ENCODE data around the gene ZBTB46.
"Not testable (repeated sequence)": the region's sequence is repeated elsewhere in the genome, so short reads cannot be mapped to it uniquely, and the experiment has no call there.

The ZBTB46 gene

GRCh38 chr20:63858393-63859165 lies 27.5 kb upstream of the ZBTB46 start:
- DNase-seq (ENCODE audit: low spot score) = no peak

GRCh38 chr20:63857764-63858392 lies 26.8 kb upstream of the ZBTB46 start:
- DNase-seq (ENCODE audit: low spot score) = no peak

- no peak for DNase-seq (ENCODE audit: low spot score)
Observed at GRCh38 chr20:63856098-63856511, 25.0 kb upstream of the ZBTB46 start.

- DNase-seq (ENCODE audit: low spot score) = no peak
Observed at GRCh38 chr20:63855363-63856097, 24.5 kb upstream of the ZBTB46 start.

GRCh38 chr20:63854766-63855362 lies 23.8 kb upstream of the ZBTB46 start:
- DNase-seq (ENCODE audit: low spot score) = no peak

GRCh38 chr20:63854069-63854765 lies 23.2 kb upstream of the ZBTB46 start:
- no peak for DNase-seq (ENCODE audit: low spot score)

GRCh38 chr20:63853733-63854068 lies 22.6 kb upstream of the ZBTB46 start:
- not testable (repeated sequence) for DNase-seq (ENCODE audit: low spot score)

GRCh38 chr20:63851548-63851943 lies 20.5 kb upstream of the ZBTB46 start:
- DNase-seq (ENCODE audit: low spot score) = not testable (repeated sequence)

GRCh38 chr20:63850689-63851547 lies 19.9 kb upstream of the ZBTB46 start:
- no peak for DNase-seq (ENCODE audit: low spot score)

- DNase-seq (ENCODE audit: low spot score) = no peak
Observed at GRCh38 chr20:63848003-63848911, 17.2 kb upstream of the ZBTB46 start.

GRCh38 chr20:63847237-63848002 lies 16.4 kb upstream of the ZBTB46 start:
- DNase-seq (ENCODE audit: low spot score) = no peak

GRCh38 chr20:63846888-63847236 lies 15.8 kb upstream of the ZBTB46 start:
- no peak for DNase-seq (ENCODE audit: low spot score)

- DNase-seq (ENCODE audit: low spot score) = no peak
Observed at GRCh38 chr20:63846128-63846771, 15.2 kb upstream of the ZBTB46 start.

GRCh38 chr20:63844511-63844991 lies 13.5 kb upstream of the ZBTB46 start:
- DNase-seq (ENCODE audit: low spot score) = no peak

- DNase-seq (ENCODE audit: low spot score) = no peak
Observed at GRCh38 chr20:63843778-63844177, 12.7 kb upstream of the ZBTB46 start.

GRCh38 chr20:63843222-63843621 lies 12.2 kb upstream of the ZBTB46 start:
- no peak for DNase-seq (ENCODE audit: low spot score)

GRCh38 chr20:63842258-63842657 lies 11.2 kb upstream of the ZBTB46 start:
- DNase-seq (ENCODE audit: low spot score) = no peak

- DNase-seq (ENCODE audit: low spot score) = no peak
Observed at GRCh38 chr20:63840405-63840828, 9.4 kb upstream of the ZBTB46 start.

- DNase-seq (ENCODE audit: low spot score) = no peak
Observed at GRCh38 chr20:63839620-63840019, 8.6 kb upstream of the ZBTB46 start.
